NCI-H748 treated with DMSO at 0.1 percent for 48 hours (cell line): ENCODE results near the gene GRXCR2.

ENCODE experiments used
- DNase-seq: peaks from one replicate; lab custom pipeline; 2025; lab: John Stamatoyannopoulos, UW

GRXCR2 gene

GRCh38 chr5:145835848-145836239 lies 37.0 kb downstream of the GRXCR2 start:
- no peak for DNase-seq

DNA sequence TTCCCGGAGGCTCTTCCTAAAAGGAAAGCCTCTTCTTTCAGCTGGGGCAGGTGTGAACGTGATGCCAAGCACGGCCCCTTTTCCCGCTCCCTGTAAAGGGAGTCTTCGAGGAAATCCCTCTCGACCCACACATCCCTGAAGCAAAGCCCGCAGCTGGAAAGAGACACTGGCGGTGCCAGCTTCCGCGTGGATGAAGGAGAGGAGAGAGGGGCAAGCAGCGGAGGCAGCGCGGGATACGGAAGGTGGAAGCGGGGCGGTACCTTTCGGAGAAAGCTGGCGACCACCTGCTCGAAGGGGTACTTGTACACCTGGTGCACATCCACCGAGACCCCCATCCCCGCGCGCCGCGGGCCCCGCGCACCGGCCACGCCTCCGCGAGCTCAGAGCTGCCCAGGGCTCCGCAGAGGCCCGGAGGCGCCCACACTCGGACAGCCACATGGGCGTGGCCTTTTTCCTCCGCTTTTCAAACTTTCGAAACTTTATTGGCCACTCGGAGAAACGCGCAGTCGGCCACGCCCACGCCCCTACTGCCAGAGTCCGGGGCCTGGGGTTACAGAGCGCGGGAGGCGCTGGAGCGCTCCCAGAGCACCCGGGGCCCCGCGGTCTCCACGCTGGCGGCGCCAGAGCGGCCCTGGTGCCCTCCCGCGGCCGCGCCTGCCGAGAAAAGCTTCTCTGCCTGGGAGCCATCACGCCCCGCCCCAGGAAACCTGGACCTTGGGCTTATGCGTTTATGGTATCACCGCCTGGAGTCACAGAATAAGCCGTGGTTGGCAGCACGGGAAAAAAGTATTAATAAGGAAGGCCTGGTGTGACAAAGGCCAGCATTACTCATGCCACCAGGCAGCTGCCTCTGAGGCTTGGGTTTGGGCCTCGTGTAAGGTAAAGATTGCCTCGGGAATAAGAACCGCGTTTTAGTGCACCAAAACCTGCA lies 37.6 kb downstream of the GRXCR2 start, which contains the start of gene PRELID2:
Gene PRELID2, minus strand, starts transcription at position 426 of the 931 bp plus-strand sequence. Its CDS starts 91 bp downstream, at position 335.
- peak; percentile 73 for DNase-seq

DNA sequence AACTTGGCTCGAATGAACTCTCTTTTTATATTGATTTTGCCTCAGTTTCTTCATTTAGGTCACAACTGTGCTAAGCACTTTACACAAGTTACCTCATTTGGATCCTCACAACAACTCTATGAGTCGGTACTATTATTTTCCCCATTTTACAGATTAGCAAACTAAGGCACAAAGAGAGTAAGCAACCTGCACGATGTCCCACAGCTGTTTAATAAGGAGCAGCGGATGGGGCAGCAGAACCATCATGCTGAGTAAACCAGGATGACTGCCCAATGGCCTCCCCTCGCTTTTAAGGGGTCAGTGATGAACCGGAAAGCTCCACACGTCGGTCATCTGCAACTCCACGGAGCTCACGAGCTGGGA lies 38.3 kb downstream of the GRXCR2 start:
- no peak for DNase-seq

GRCh38 chr5:145833631-145834200 lies 39.1 kb downstream of the GRXCR2 start:
- DNase-seq: no peak

DNA sequence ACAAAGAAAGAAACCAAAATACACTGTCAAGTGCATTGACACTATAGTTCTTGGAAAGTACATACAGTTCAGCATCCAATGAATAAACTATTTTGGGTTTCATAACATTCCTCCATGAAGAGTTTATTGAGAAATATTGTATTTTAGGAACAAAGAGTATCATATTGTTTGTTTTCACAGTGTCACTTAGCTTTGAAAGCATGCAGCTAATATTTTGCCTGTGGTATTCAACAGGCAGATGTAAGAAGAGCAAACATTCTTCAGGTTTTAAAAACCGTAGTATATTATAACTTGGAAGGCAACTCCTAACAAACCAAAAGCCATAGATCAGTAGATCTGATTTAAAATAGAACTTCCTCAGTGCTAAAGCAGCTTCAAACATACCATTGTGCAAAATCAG lies 42.2 kb downstream of the GRXCR2 start:
- no peak for DNase-seq

DNA sequence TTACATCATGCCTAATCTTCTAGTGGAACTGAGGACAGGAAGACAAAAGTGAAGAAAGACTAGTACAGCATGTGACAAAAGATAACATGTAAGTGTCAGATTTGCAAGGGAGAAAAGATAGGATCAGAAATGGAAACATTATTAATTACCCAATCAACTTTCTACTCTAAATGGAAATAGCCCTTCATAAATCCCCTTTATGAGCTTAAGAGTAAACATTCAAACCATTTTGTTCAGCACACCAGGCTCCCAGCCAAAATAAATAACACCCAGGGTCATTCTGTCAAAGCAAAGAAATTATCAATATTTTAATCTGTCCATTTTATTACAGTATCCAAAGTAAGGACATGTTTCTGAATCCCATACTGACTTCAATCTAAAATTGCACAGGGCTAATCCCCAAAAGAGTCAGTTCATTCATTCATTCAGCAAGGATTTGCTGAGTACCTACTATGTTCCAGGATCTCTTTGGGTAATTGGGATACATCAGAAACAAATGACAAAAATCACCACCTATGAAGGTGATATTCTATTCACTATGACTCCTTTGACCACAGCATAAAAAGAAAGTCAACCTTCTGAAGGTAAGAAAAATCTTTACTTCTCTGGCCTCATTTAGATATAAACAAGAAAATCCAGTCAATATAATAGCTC lies 43.0 kb downstream of the GRXCR2 start:
- DNase-seq: peak; percentile 63

DNA sequence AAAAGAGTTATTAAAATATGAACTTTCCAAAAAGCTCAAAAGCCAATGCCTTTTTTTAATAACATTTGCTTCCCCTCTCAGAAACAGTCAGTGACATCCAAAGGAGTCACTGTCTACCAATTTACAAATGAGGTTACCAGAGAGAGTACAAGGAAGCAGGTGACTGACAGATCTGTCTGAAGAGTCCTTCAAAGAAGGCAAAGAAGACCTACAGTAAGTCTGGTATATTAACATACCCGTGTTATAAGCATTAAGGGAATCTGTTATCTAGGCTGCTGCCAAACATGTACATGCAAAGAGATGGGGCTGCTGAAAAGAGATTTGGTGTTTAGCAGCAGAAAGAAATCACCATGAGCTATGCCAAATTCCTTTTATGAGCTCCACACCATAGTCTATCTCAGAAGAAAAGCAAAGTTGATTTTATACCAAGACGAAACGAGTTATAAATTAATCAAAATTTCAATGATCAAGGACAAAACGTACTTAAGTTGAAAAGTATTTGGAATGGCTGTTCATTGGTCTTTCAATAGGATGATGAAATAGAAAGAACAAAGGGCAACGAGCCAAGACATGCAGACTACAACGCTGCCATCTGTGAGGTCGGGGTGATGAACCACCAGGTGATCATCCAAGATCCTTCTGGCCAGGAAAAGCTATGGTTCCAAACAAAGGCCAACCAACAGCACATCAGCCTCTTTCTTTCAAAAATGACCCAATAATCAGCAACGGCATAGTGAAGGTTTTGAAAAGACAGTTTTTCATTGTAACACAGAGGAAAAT lies 45.7 kb downstream of the GRXCR2 start:
- DNase-seq: no peak

GRCh38 chr5:145825751-145826180 lies 47.0 kb downstream of the GRXCR2 start:
- peak; percentile 17 for DNase-seq

- DNase-seq: no peak
Measured at GRCh38 chr5:145824040-145824439, 48.8 kb downstream of the GRXCR2 start.

DNA sequence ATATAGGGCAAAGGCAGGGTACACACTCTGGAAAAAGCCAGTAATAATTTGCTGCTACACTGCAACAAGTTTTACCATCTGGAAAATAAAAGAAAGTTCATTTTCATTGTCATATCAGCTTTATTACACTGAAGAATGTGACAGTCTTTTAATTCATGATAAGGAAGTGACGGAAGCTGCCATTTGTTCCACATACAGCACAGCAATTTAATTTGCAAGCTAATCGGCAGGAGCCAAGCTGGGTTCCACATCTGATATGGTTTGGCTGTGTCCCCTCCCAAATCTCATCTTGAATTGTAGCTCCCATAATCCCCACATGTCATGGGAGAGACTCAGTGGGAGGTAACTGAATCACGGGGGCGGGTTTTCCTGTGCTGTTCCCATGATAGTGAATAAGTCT lies 54.2 kb downstream of the GRXCR2 start:
- no peak for DNase-seq

DNA sequence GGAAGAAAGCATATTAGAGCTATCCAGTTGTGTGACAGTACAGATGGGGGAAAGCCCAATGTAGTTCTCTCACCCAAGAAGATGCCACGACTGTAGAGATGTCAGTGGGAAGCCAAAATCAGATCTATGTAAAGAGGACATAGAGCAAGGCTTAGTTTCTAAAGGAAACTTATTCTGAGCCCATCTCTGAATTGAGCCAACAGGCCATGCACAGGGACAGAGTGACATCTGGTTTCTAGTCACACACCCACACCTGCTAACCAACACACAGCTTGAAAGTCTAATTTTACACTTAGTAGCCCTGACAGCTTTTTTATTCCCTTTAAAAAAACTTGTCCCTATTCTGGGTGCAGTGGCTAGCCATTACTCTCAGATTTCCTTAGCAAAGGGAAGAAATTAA lies 59.9 kb downstream of the GRXCR2 start:
- DNase-seq: no peak

GRCh38 chr5:145811834-145812625 lies 60.8 kb downstream of the GRXCR2 start:
- DNase-seq: peak; percentile 24
